T-helper 2 cell treated with Interferon-gamma antibody and Interleukin-4, amounts not matched to agents 100 ng/mL and 5 ng/mL, for 36 hours (primary cell): Measurements from ENCODE around the gene GABRR1. TPM values are rescaled to one million over a fixed set of nuclear protein-coding genes. Genes with fewer than 3 reads are reported as not detected.

Experiments used
- total RNA-seq: library from RNA; stranded (reverse); gene quantifications from 2 replicates; pipeline ENCODE4 v1.2.3, GENCODE V29; 2022

Gene GABRR1
- total RNA-seq, 1 donor from 2014 or later, result not detected

Other genes starting within 250 kb of the GABRR1 start
- gene PNRC1, start 136.6 kb downstream of the GABRR1 start, total RNA-seq, result 63.9 and 64.0 TPM in 2 replicates
- not detected in 2 replicates for gene SRSF12, start 99.3 kb downstream of the GABRR1 start, total RNA-seq
- 15.1 and 15.3 TPM in 2 replicates for gene PM20D2, start 71.3 kb downstream of the GABRR1 start, total RNA-seq
- 0.73 and 1.2 TPM in 2 replicates for gene GABRR2, start 97.9 kb upstream of the GABRR1 start, total RNA-seq
- gene UBE2J1, start 135.4 kb upstream of the GABRR1 start, total RNA-seq, result 33.6 and 33.9 TPM in 2 replicates
- 3.7 and 4.5 TPM in 2 replicates for gene RRAGD, start 194.9 kb upstream of the GABRR1 start, total RNA-seq
- 0.93 and 1.3 TPM in 2 replicates for gene ANKRD6, start 215.8 kb upstream of the GABRR1 start, total RNA-seq